SH-SY5Y (cell line): ENCODE measurements around the gene GPR65.

ENCODE experiments used
- GATA2 ChIP-seq: IDR thresholded peaks from 2 replicates; pipeline ENCODE4 v1.6.1; 2011; ENCODE audit warnings: mild to moderate bottlenecking, low read depth, low read length
- GATA3 ChIP-seq: IDR thresholded peaks from 2 replicates; pipeline ENCODE4 v1.6.1; 2011; ENCODE audit warnings: low read depth, mild to moderate bottlenecking, low read length, moderate library complexity

DNA sequence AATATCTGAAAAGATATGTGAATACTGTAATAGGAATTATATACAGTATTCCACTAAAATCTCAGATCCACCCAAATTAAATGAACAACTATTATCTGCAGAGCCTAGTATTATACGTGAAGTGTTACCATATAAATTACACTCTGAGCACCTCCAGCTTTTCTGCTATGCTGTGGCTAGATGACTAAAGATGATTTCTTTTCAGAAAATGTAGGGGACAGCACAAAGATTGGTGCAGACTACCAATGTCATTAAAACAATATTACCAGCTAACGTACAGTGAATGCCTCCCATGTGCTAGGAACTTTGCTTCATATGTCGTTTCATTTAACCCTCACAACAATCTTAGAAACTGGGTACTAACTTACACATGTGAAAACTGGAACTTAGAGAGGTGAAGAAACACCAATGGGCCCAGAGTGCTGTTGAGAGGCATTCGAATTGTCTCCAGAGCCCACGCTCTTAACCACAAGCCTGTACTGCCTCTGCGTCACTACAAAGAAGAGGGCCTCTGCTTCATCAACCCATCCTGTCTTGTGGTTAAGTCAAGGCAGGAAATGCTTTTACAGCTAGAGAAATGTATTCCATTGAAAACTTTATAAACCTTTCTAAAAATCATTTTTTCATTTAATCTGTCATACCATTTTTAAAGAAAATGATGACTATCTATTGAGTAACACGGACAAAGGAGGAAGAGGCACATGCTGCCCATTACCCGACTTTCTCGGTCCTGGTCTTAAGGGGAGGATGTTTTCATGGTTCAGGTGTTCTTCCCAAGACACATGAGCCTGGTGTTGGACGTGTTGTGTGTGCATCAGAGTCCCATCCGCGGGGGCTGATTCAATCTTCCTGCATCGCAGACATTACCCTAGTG is 1.3 kb downstream of the GPR65 start:
- TF ChIP-seq GATA2 (no peak), GATA3 (no peak)
